Stimulated activated CD8-positive, alpha-beta memory T cell treated with anti-CD3 and anti-CD28 coated beads, Interleukin-12 subunit alpha, Interleukin-12 subunit beta, amount 100 ng/mL, for 24 hours (primary cell): ENCODE measurements around the gene POLR1G.

Source experiments
- DNase-seq: peaks from one replicate; pipeline ENCODE4 v3.0.0-alpha.2; 2020; ENCODE audit errors: extremely low read depth

Gene POLR1G

GRCh38 chr19:45446295-45446694, 39.9 kb downstream of the POLR1G start:
- DNase-seq, result no peak

- DNase-seq, result no peak
Observed at GRCh38 chr19:45446944-45447343, 40.5 kb downstream of the POLR1G start.

GRCh38 chr19:45448425-45448756, 41.9 kb downstream of the POLR1G start:
- DNase-seq, result no peak

GRCh38 chr19:45448887-45449299, 42.4 kb downstream of the POLR1G start:
- no peak for DNase-seq

GRCh38 chr19:45450012-45450333, 43.5 kb downstream of the POLR1G start:
- no peak for DNase-seq

- DNase-seq, result no peak
Observed at GRCh38 chr19:45451131-45451849, 44.8 kb downstream of the POLR1G start.

- DNase-seq, result no peak
Observed at GRCh38 chr19:45451850-45452387, 45.5 kb downstream of the POLR1G start.

- DNase-seq, result no peak
Observed at GRCh38 chr19:45455707-45456499, 49.5 kb downstream of the POLR1G start.

GRCh38 chr19:45456500-45456815, 50.0 kb downstream of the POLR1G start:
- no peak for DNase-seq

- DNase-seq, result no peak
Observed at GRCh38 chr19:45457776-45458175, 51.3 kb downstream of the POLR1G start.
